ENCODE measurements around the gene IRX4.

Gene IRX4

GRCh38 chr5:1882337-1883119, at the start of gene IRX4:
Gene IRX4 (minus strand): TSS chr5:1882925. CDS start chr5:1882647, 278 bp downstream.
- H3K4me1 Mint-ChIP-seq (ENCODE audit: low read depth), result no peaks in the 10 kb centered on the region
- no peak within 1 kb of the TSS for H3K4me3 Mint-ChIP-seq
- intact Hi-C loops (cut with micrococcal nuclease), result no loop called here
- H3K27ac Mint-ChIP-seq, result no peak within 1 kb of the TSS
- H3K9me3 Mint-ChIP-seq, result no peaks in the 10 kb centered on the region
- no peaks in the 10 kb centered on the region for H3K36me3 Mint-ChIP-seq (ENCODE audit: low read depth)
- H3K27me3 Mint-ChIP-seq, result peaks cover 94% of the 10 kb centered on the region

GRCh38 chr5:1931604-1932231, 49.0 kb upstream of the IRX4 start:
- intact Hi-C loops (cut with micrococcal nuclease), result no loop called here
- no peaks in the 10 kb centered on the region for H3K9me3 Mint-ChIP-seq
- no peak overlapping the region for H3K4me3 Mint-ChIP-seq
- H3K27ac Mint-ChIP-seq, result no peak overlapping the region
- H3K27me3 Mint-ChIP-seq, result peaks cover 23% of the 10 kb centered on the region
- H3K36me3 Mint-ChIP-seq (ENCODE audit: low read depth), result no peaks in the 10 kb centered on the region
- H3K4me1 Mint-ChIP-seq (ENCODE audit: low read depth), result no peaks in the 10 kb centered on the region

- no peaks in the 10 kb centered on the region for H3K36me3 Mint-ChIP-seq (ENCODE audit: low read depth)
- no peaks in the 10 kb centered on the region for H3K4me1 Mint-ChIP-seq (ENCODE audit: low read depth)
- no peaks in the 10 kb centered on the region for H3K9me3 Mint-ChIP-seq
- peaks cover 21% of the 10 kb centered on the region for H3K27me3 Mint-ChIP-seq
- no peak overlapping the region for H3K4me3 Mint-ChIP-seq
- H3K27ac Mint-ChIP-seq, result no peak overlapping the region
- intact Hi-C loops (cut with micrococcal nuclease), result no loop called here
Measured at GRCh38 chr5:1930880-1931603, 48.3 kb upstream of the IRX4 start.

- Mint-ChIP-seq H3K9me3 (no peaks in the 10 kb centered on the region), H3K27ac (no peak overlapping the region), H3K36me3 (ENCODE audit: low read depth) (no peaks in the 10 kb centered on the region), H3K4me1 (ENCODE audit: low read depth) (no peaks in the 10 kb centered on the region), H3K27me3 (peaks cover 21% of the 10 kb centered on the region), H3K4me3 (no peak overlapping the region)
- intact Hi-C loops (cut with micrococcal nuclease), result no loop called here
Measured at GRCh38 chr5:1930501-1930879, 47.8 kb upstream of the IRX4 start.

GRCh38 chr5:1929108-1929991, 46.6 kb upstream of the IRX4 start:
- Mint-ChIP-seq H3K9me3 (no peaks in the 10 kb centered on the region), H3K27ac (no peak overlapping the region), H3K27me3 (peaks cover 21% of the 10 kb centered on the region), H3K4me1 (ENCODE audit: low read depth) (no peaks in the 10 kb centered on the region), H3K4me3 (no peak overlapping the region), H3K36me3 (ENCODE audit: low read depth) (no peaks in the 10 kb centered on the region)
- intact Hi-C loops (cut with micrococcal nuclease), result no loop called here

- Mint-ChIP-seq H3K4me1 (ENCODE audit: low read depth) (no peaks in the 10 kb centered on the region), H3K27me3 (peaks cover 6% of the 10 kb centered on the region), H3K4me3 (no peak overlapping the region), H3K27ac (no peak overlapping the region), H3K9me3 (no peaks in the 10 kb centered on the region), H3K36me3 (ENCODE audit: low read depth) (no peaks in the 10 kb centered on the region)
- intact Hi-C loops (cut with micrococcal nuclease), result no loop called here
Measured at GRCh38 chr5:1926471-1927341, 44.0 kb upstream of the IRX4 start.

GRCh38 chr5:1926071-1926440, 43.3 kb upstream of the IRX4 start:
- intact Hi-C loops (cut with micrococcal nuclease), result no loop called here
- Mint-ChIP-seq H3K36me3 (ENCODE audit: low read depth) (no peaks in the 10 kb centered on the region), H3K4me1 (ENCODE audit: low read depth) (no peaks in the 10 kb centered on the region), H3K27me3 (peaks cover under 1% of the 10 kb centered on the region), H3K27ac (no peak overlapping the region), H3K9me3 (no peaks in the 10 kb centered on the region), H3K4me3 (no peak overlapping the region)

GRCh38 chr5:1925111-1926070, 42.7 kb upstream of the IRX4 start:
- Mint-ChIP-seq H3K36me3 (ENCODE audit: low read depth) (no peaks in the 10 kb centered on the region), H3K27me3 (no peaks in the 10 kb centered on the region), H3K9me3 (no peaks in the 10 kb centered on the region), H3K27ac (no peak overlapping the region), H3K4me3 (no peak overlapping the region), H3K4me1 (ENCODE audit: low read depth) (no peaks in the 10 kb centered on the region)
- intact Hi-C loops (cut with micrococcal nuclease), result no loop called here

GRCh38 chr5:1923766-1924165, 41.0 kb upstream of the IRX4 start:
- no peaks in the 10 kb centered on the region for H3K27me3 Mint-ChIP-seq
- intact Hi-C loops (cut with micrococcal nuclease), result no loop called here

GRCh38 chr5:1923341-1923740, 40.6 kb upstream of the IRX4 start:
- H3K36me3 Mint-ChIP-seq (ENCODE audit: low read depth), result no peaks in the 10 kb centered on the region
- H3K27me3 Mint-ChIP-seq, result no peaks in the 10 kb centered on the region
- no peak overlapping the region for H3K27ac Mint-ChIP-seq
- H3K9me3 Mint-ChIP-seq, result no peaks in the 10 kb centered on the region
- intact Hi-C loops (cut with micrococcal nuclease), result no loop called here
- no peaks in the 10 kb centered on the region for H3K4me1 Mint-ChIP-seq (ENCODE audit: low read depth)
- no peak overlapping the region for H3K4me3 Mint-ChIP-seq

More at GRCh38 chr5:1923766-1924165, 41.0 kb upstream of the IRX4 start:
- Mint-ChIP-seq H3K4me3 (no peak overlapping the region), H3K9me3 (no peaks in the 10 kb centered on the region), H3K27ac (no peak overlapping the region), H3K36me3 (ENCODE audit: low read depth) (no peaks in the 10 kb centered on the region), H3K4me1 (ENCODE audit: low read depth) (no peaks in the 10 kb centered on the region)

GRCh38 chr5:1921711-1922110, 39.0 kb upstream of the IRX4 start:
- intact Hi-C loops (cut with micrococcal nuclease), result no loop called here
- Mint-ChIP-seq H3K27ac (no peak overlapping the region), H3K9me3 (no peaks in the 10 kb centered on the region), H3K4me3 (no peak overlapping the region), H3K4me1 (ENCODE audit: low read depth) (no peaks in the 10 kb centered on the region), H3K27me3 (no peaks in the 10 kb centered on the region), H3K36me3 (ENCODE audit: low read depth) (no peaks in the 10 kb centered on the region)

GRCh38 chr5:1919750-1920149, 37.0 kb upstream of the IRX4 start:
- no peak overlapping the region for H3K4me3 Mint-ChIP-seq
- intact Hi-C loops (cut with micrococcal nuclease), result no loop called here

More at GRCh38 chr5:1919750-1920149, 37.0 kb upstream of the IRX4 start:
- Mint-ChIP-seq H3K36me3 (ENCODE audit: low read depth) (no peaks in the 10 kb centered on the region), H3K27ac (no peak overlapping the region), H3K27me3 (no peaks in the 10 kb centered on the region), H3K9me3 (no peaks in the 10 kb centered on the region), H3K4me1 (ENCODE audit: low read depth) (no peaks in the 10 kb centered on the region)
